ENCODE results near the gene RPLP1. TPM values are rescaled to one million over a fixed set of nuclear protein-coding genes. Genes with fewer than 3 reads are reported as not detected.
A peak's percentile ranks its signal among the peaks of the same experiment; 100 is the strongest.

RPLP1 gene
- total RNA-seq, 1 donor = 223 TPM

DNA sequence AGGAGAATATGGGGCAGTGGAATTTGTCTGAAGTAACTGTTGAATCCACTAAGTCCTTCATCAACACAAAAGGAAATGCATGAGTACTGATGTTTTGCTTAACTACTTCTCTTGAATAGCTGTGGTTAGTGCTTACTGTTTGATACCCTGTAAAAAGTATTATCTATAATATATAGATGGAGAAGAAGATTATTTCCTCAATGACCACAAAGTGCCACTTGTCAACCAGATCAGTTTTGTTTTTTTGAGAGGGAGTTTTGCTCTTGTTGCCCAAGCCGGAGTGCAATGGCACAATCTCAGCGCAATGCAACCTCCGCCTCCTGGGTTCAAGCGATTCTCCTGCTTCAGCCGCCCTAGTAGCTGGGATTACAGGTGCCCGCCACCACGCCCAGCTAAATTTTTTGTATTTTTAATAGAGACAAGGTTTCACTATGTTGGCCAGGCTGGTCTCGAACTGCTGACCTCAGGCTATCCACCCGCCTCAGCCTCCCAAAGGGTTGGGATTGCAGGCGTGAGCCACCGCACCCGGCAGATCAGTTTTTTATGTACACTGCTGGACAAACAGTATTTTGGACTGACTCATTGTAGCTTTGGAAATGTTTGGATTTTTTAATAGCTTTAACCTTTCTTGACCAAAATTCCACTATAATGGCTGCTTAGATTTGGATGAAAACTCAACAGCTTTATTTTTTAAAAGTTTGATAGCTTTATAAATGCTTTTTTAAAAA is 1.5 kb upstream of the RPLP1 start:
- no peak for DNase-seq (ENCODE audit: low read depth)
- TF ChIP-seq, protein P1, sequence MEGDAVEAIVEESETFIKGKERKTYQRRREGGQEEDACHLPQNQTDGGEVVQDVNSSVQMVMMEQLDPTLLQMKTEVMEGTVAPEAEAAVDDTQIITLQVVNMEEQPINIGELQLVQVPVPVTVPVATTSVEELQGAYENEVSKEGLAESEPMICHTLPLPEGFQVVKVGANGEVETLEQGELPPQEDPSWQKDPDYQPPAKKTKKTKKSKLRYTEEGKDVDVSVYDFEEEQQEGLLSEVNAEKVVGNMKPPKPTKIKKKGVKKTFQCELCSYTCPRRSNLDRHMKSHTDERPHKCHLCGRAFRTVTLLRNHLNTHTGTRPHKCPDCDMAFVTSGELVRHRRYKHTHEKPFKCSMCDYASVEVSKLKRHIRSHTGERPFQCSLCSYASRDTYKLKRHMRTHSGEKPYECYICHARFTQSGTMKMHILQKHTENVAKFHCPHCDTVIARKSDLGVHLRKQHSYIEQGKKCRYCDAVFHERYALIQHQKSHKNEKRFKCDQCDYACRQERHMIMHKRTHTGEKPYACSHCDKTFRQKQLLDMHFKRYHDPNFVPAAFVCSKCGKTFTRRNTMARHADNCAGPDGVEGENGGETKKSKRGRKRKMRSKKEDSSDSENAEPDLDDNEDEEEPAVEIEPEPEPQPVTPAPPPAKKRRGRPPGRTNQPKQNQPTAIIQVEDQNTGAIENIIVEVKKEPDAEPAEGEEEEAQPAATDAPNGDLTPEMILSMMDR (IDR thresholded peaks at IDR 0.05; ENCODE audit: insufficient read depth, low read length) = no peak
- H3K4me3 ChIP-seq (ENCODE audit: low read depth, low read length) = no peak overlapping the region

DNA sequence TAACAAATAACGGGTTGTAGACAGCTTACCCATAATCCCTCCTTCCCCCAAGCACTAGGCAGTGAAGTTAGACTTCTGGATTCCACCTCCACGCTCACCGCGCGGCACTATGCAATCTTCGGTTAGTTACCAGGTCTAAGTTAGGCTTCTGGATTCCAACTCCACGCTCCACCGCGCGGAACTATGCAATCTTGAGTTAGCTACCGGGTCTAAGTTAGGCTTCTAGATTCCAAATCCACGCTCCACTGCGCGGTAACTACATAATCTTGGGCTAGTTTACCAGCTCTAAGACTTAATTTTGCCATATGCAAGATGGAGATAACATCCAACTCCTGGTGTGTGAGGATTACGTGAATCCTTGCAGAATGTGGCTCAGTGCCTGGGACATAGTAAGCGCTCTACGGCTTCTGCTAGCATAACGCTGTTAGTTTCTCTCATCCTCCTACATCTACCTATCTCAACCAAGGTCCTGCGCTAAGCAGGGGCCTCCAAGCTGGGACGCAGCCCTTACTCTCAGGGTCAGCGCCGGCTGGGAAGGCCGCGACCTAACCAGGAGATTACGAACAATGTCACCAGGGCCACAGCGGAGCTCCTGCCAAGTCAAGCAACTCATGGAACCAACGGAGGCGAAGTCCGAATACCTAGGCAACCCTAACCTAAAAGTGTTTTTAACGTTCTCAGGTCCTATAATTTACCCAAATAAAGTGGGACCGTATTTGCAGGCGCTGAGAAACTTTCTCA is 497 bp upstream of the RPLP1 start:
- TF ChIP-seq, protein P1 (IDR thresholded peaks at IDR 0.05; ENCODE audit: insufficient read depth, low read length) = peak; percentile 3
- H3K4me3 ChIP-seq (ENCODE audit: low read depth, low read length) = peak overlapping the region; percentile 76
- peak; percentile 71 for DNase-seq (ENCODE audit: low read depth)

DNA sequence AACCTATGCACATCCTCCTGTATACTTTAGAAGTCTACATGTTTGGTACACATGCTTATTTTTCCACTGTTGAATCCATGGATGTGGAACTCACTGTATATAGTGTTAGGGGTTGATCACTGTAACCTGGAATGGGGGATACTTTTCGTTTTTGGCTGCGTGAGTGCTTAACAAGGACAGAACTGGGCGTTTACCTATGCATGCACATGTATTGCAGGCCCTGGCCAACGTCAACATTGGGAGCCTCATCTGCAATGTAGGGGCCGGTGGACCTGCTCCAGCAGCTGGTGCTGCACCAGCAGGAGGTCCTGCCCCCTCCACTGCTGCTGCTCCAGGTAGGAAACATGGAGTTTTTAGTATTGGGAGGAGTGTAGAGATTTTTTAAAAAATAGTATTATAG is 2.3 kb downstream of the RPLP1 start:
- no peak for DNase-seq (ENCODE audit: low read depth)
- TF ChIP-seq, protein P1 (IDR thresholded peaks at IDR 0.05; ENCODE audit: insufficient read depth, low read length) = no peak
- peak overlapping the region; percentile 76 for H3K4me3 ChIP-seq (ENCODE audit: low read depth, low read length)

DNA sequence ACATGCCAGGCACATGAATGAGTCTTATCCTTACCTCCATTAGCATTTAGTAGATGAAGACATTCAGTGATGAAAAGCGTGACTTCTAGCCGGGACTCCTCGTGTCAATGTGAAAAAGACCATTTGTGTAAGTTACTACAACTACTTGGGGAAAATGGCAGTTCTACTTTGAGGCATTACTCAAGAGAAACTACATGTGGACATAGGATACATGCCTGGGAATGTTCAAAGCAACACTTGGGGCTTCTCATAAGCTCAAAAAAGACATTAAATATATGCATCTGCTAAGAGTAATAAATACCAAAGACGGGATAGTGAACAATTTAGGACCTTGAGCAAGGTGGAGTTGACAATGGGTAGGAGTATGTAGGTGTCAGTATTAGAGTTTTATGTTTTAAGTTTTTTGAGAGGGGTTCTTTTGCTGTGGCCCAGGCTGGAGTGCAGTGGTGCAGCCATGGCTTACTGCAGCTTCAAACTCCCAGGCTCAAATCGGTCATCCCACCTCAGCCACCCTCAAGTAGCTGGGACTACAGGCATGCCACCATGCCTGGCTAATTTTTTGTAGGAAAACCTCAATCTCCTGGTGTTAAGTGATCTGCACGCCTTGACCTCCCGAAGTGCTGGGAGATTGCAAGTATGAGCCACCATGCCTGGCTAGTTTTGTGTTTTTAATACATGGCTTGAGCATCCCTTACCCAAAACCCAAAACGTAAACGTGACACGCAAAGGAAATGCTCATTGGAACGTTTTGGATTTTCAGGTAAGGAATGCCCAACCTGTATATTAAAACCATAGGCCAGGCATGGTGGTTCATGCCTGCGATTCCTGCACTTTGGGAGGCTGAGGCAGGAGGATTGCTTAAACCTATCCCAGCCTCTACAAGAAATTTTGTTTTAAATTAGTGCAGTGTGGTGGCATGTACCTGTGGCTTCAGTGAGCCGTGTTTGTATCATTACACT is 3.9 kb downstream of the RPLP1 start:
- no peak for DNase-seq (ENCODE audit: low read depth)
- no peak overlapping the region for H3K4me3 ChIP-seq (ENCODE audit: low read depth, low read length)
- TF ChIP-seq, protein P1 (IDR thresholded peaks at IDR 0.05; ENCODE audit: insufficient read depth, low read length) = no peak

- no peak for DNase-seq (ENCODE audit: low read depth)
- TF ChIP-seq, protein P1 (IDR thresholded peaks at IDR 0.05; ENCODE audit: insufficient read depth, low read length) = no peak
- H3K4me3 ChIP-seq (ENCODE audit: low read depth, low read length) = no peak overlapping the region
Measured at GRCh38 chr15:69457304-69458280, 5.0 kb downstream of the RPLP1 start.

Measured in fibroblast of the aortic adventitia (primary cell).